ENCODE results near the gene CCL15. TPM values are rescaled to one million over a fixed set of nuclear protein-coding genes. Genes with fewer than 3 reads are reported as not detected.
"Not testable (repeated sequence)": the region's sequence is repeated elsewhere in the genome, so short reads cannot be mapped to it uniquely, and the experiment has no call there.

CCL15 gene
- total and polyA plus RNA-seq, 5 donors = not detected

- WGBS = 90% methylated on average over 4 of the region's 4 CpGs
- H3K27ac ChIP-seq (ENCODE audit: low read length); intact Hi-C loops (cut with DNase I); H3K4me3 ChIP-seq (ENCODE audit: low read length); ATAC-seq; H3K9me3 ChIP-seq (ENCODE audit: control insufficient read depth, low read length); H3K4me1 ChIP-seq (ENCODE audit: control insufficient read depth, insufficient read depth, low read length); H3K27me3 ChIP-seq (ENCODE audit: control insufficient read depth, insufficient read depth); DNase-seq: not testable (repeated sequence)
Observed at GRCh38 chr17:36015895-36016294, 14.5 kb upstream of the CCL15 start.

- H3K27me3 ChIP-seq (ENCODE audit: control insufficient read depth, insufficient read depth) = no peaks in the 10 kb centered on the region
- no peak overlapping the region for H3K27ac ChIP-seq (ENCODE audit: low read length)
- H3K9me3 ChIP-seq (ENCODE audit: control insufficient read depth, low read length) = no peaks in the 10 kb centered on the region
- WGBS = 76% methylated on average over 5 of the region's 5 CpGs
- no peak overlapping the region for H3K4me3 ChIP-seq (ENCODE audit: low read length)
- no peaks in the 10 kb centered on the region for H3K4me1 ChIP-seq (ENCODE audit: control insufficient read depth, insufficient read depth, low read length)
- DNase-seq (no peak), ATAC-seq (no peak)
- intact Hi-C loops (cut with DNase I) = no loop called here
Observed at GRCh38 chr17:36014946-36015345, 13.6 kb upstream of the CCL15 start.

GRCh38 chr17:36011201-36011600, 9.8 kb upstream of the CCL15 start:
- ATAC-seq (no peak), DNase-seq (no peak)
- intact Hi-C loops (cut with DNase I) = no loop called here
- Histone ChIP-seq H3K4me3 (ENCODE audit: low read length) (no peak overlapping the region), H3K27ac (ENCODE audit: low read length) (no peak overlapping the region), H3K27me3 (ENCODE audit: control insufficient read depth, insufficient read depth) (no peaks in the 10 kb centered on the region), H3K4me1 (ENCODE audit: control insufficient read depth, insufficient read depth, low read length) (no peaks in the 10 kb centered on the region), H3K9me3 (ENCODE audit: control insufficient read depth, low read length) (peaks cover 2% of the 10 kb centered on the region)
- WGBS = 75% methylated on average over 2 of the region's 2 CpGs

- H3K4me3 ChIP-seq (ENCODE audit: low read length) = no peak overlapping the region
- no peak overlapping the region for H3K27ac ChIP-seq (ENCODE audit: low read length)
- no peaks in the 10 kb centered on the region for H3K27me3 ChIP-seq (ENCODE audit: control insufficient read depth, insufficient read depth)
- ATAC-seq (no peak), DNase-seq (no peak)
- 82% methylated on average over 14 of the region's 14 CpGs for WGBS
- intact Hi-C loops (cut with DNase I) = no loop called here
- H3K4me1 ChIP-seq (ENCODE audit: control insufficient read depth, insufficient read depth, low read length) = no peaks in the 10 kb centered on the region
- H3K9me3 ChIP-seq (ENCODE audit: control insufficient read depth, low read length) = peaks cover 2% of the 10 kb centered on the region
Observed at GRCh38 chr17:36008998-36009665, 7.8 kb upstream of the CCL15 start.

- DNase-seq = no peak
- Histone ChIP-seq H3K27me3 (ENCODE audit: control insufficient read depth, insufficient read depth) (no peaks in the 10 kb centered on the region), H3K4me1 (ENCODE audit: control insufficient read depth, insufficient read depth, low read length) (peaks cover 2% of the 10 kb centered on the region), H3K9me3 (ENCODE audit: control insufficient read depth, low read length) (peaks cover 2% of the 10 kb centered on the region), H3K27ac (ENCODE audit: low read length) (no peak overlapping the region), H3K4me3 (ENCODE audit: low read length) (no peak overlapping the region)
- 67% methylated on average over 4 of the region's 4 CpGs for WGBS
- no peak for ATAC-seq
- intact Hi-C loops (cut with DNase I) = no loop called here
Observed at GRCh38 chr17:36004594-36005108, 3.3 kb upstream of the CCL15 start.

GRCh38 chr17:36002631-36003030, 1.3 kb upstream of the CCL15 start:
- 86% methylated on average over 7 of the region's 7 CpGs for WGBS
- Histone ChIP-seq H3K4me1 (ENCODE audit: control insufficient read depth, insufficient read depth, low read length) (peaks cover 2% of the 10 kb centered on the region), H3K27ac (ENCODE audit: low read length) (no peak overlapping the region), H3K4me3 (ENCODE audit: low read length) (no peak overlapping the region), H3K9me3 (ENCODE audit: control insufficient read depth, low read length) (no peaks in the 10 kb centered on the region), H3K27me3 (ENCODE audit: control insufficient read depth, insufficient read depth) (no peaks in the 10 kb centered on the region)
- DNase-seq (no peak), ATAC-seq (no peak)
- intact Hi-C loops (cut with DNase I) = no loop called here

- intact Hi-C loops (cut with DNase I) = no loop called here
- Histone ChIP-seq H3K27ac (ENCODE audit: low read length) (no peak overlapping the region), H3K4me3 (ENCODE audit: low read length) (no peak overlapping the region), H3K27me3 (ENCODE audit: control insufficient read depth, insufficient read depth) (no peaks in the 10 kb centered on the region), H3K9me3 (ENCODE audit: control insufficient read depth, low read length) (no peaks in the 10 kb centered on the region), H3K4me1 (ENCODE audit: control insufficient read depth, insufficient read depth, low read length) (peaks cover 2% of the 10 kb centered on the region)
- WGBS = 80% methylated on average over 6 of the region's 6 CpGs
- ATAC-seq = no peak
- DNase-seq = no peak
Observed at GRCh38 chr17:36001862-36002603, 680 bp upstream of the CCL15 start.

- intact Hi-C loops (cut with DNase I) = no loop called here
- no peak for DNase-seq
Observed at GRCh38 chr17:36000732-36001109, 632 bp downstream of the CCL15 start.

GRCh38 chr17:35998756-35999155, 2.6 kb downstream of the CCL15 start:
- intact Hi-C loops (cut with DNase I) = no loop called here
- no peaks in the 10 kb centered on the region for H3K27me3 ChIP-seq (ENCODE audit: control insufficient read depth, insufficient read depth)

More at GRCh38 chr17:36000732-36001109, 632 bp downstream of the CCL15 start:
- Histone ChIP-seq H3K9me3 (ENCODE audit: control insufficient read depth, low read length) (no peaks in the 10 kb centered on the region), H3K4me3 (ENCODE audit: low read length) (no peak overlapping the region), H3K27ac (ENCODE audit: low read length) (no peak overlapping the region), H3K4me1 (ENCODE audit: control insufficient read depth, insufficient read depth, low read length) (peaks cover 2% of the 10 kb centered on the region), H3K27me3 (ENCODE audit: control insufficient read depth, insufficient read depth) (no peaks in the 10 kb centered on the region)
- 80% methylated on average over 6 of the region's 6 CpGs for WGBS
- no peak for ATAC-seq

GRCh38 chr17:35998018-35998545, 3.3 kb downstream of the CCL15 start:
- H3K27me3 ChIP-seq (ENCODE audit: control insufficient read depth, insufficient read depth) = no peaks in the 10 kb centered on the region
- DNase-seq (no peak), ATAC-seq (no peak)
- intact Hi-C loops (cut with DNase I) = no loop called here
- peaks cover 2% of the 10 kb centered on the region for H3K4me1 ChIP-seq (ENCODE audit: control insufficient read depth, insufficient read depth, low read length)
- H3K9me3 ChIP-seq (ENCODE audit: control insufficient read depth, low read length) = no peaks in the 10 kb centered on the region
- H3K27ac ChIP-seq (ENCODE audit: low read length) = no peak overlapping the region
- no peak overlapping the region for H3K4me3 ChIP-seq (ENCODE audit: low read length)
- WGBS = 68% methylated on average over 11 of the region's 11 CpGs

More at GRCh38 chr17:35998756-35999155, 2.6 kb downstream of the CCL15 start:
- H3K27ac ChIP-seq (ENCODE audit: low read length) = no peak overlapping the region
- H3K4me1 ChIP-seq (ENCODE audit: control insufficient read depth, insufficient read depth, low read length) = peaks cover 2% of the 10 kb centered on the region
- DNase-seq = no peak
- no peak for ATAC-seq
- H3K4me3 ChIP-seq (ENCODE audit: low read length) = no peak overlapping the region
- no peaks in the 10 kb centered on the region for H3K9me3 ChIP-seq (ENCODE audit: control insufficient read depth, low read length)
- WGBS = 88% methylated on average over 1 of the region's 1 CpG

GRCh38 chr17:35995346-35995745, 6.0 kb downstream of the CCL15 start:
- H3K9me3 ChIP-seq (ENCODE audit: control insufficient read depth, low read length); H3K4me3 ChIP-seq (ENCODE audit: low read length); ATAC-seq; H3K27me3 ChIP-seq (ENCODE audit: control insufficient read depth, insufficient read depth); H3K4me1 ChIP-seq (ENCODE audit: control insufficient read depth, insufficient read depth, low read length); H3K27ac ChIP-seq (ENCODE audit: low read length); DNase-seq; intact Hi-C loops (cut with DNase I): not testable (repeated sequence)
- 80% methylated on average over 2 of the region's 2 CpGs for WGBS

Measured in right cardiac atrium (tissue), 5 donors.